LNCaP clone FGC (cell line): ENCODE results near the gene PLEKHA7.

Source experiments
- DNase-seq: peaks from one replicate; pipeline ENCODE4 v3.0.0-alpha.2; 2011; ENCODE audit warnings: low read depth
- H3K4me3 ChIP-seq: 2 replicates; pipeline ENCODE4 v1.5.1; 2011; ENCODE audit warnings: mild to moderate bottlenecking, low read depth, low read length, control low read depth
- CTCF ChIP-seq: IDR thresholded peaks from 2 replicates; pipeline ENCODE4 v1.5.1; 2012; ENCODE audit warnings: mild to moderate bottlenecking; ENCODE audit not compliant: control insufficient read depth, insufficient read depth; ENCODE audit errors: extremely low read depth

Gene PLEKHA7

DNA sequence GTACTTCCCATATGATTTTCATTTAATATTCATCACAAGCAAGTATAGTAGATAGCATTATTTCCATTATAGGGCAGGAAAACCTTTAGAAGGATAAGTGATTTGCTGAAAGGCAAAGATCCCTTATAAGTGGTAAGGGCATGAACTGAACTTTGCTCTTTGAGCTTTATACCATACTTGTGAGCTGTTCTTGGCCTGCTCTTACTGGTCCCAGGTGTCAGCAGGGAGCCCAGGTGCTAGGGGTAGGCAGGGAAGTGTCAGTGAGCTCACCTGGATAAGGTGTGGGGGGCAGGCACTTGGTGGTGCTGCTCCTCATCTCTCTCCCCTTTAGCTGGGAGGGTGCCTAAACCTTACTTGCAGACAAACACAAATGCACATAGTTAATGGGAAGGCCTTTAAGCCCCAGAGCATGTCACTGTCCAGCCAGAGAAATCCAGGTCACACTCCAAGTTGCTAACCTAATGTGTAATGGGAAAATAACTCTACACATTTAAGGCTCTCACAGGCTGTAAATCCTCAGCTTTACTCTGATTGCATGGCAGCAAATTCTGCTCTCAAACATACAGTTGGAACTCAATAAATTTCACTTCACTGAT is 114.4 kb downstream of the PLEKHA7 start:
- no peak for DNase-seq
- no peak overlapping the region for H3K4me3 ChIP-seq
- TF ChIP-seq CTCF: no peak

DNA sequence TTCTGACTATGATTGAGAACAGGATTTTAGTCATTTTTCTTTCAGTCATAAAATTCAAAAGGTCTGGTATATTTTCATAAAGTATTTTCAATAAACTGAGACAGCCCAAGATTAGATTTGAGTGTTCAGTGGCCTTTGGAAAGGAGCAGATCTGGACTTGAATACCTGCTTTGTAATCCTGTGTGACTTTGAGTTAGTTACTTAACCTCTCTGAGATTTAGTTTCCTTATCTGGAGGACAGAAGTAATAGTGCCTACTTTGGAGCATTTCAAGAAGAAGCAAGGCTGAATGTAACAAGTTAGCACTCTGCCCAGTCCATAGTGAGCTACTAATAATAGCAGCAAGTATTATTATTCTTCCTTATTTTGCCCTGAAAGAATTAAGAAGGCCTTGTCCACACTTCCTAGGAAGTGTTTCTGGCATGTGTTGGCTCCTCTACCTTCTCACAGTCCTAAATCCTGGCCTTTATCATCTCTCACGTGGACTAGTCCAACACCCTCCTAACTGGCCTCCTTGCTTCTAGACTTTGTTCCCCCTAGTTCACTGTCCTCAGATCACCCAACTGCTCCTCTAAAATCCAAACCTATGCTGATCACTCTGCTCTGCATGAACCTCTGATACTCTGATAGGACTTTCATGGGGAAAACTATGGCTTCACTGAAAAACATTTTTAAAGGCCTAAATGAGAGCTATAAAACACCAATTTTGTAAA is 115.8 kb downstream of the PLEKHA7 start:
- no peak overlapping the region for H3K4me3 ChIP-seq
- TF ChIP-seq CTCF: no peak
- DNase-seq: no peak

GRCh38 chr11:16897470-16898061 is 116.6 kb downstream of the PLEKHA7 start:
- DNase-seq: no peak
- no peak for TF ChIP-seq CTCF
- no peak overlapping the region for H3K4me3 ChIP-seq

DNA sequence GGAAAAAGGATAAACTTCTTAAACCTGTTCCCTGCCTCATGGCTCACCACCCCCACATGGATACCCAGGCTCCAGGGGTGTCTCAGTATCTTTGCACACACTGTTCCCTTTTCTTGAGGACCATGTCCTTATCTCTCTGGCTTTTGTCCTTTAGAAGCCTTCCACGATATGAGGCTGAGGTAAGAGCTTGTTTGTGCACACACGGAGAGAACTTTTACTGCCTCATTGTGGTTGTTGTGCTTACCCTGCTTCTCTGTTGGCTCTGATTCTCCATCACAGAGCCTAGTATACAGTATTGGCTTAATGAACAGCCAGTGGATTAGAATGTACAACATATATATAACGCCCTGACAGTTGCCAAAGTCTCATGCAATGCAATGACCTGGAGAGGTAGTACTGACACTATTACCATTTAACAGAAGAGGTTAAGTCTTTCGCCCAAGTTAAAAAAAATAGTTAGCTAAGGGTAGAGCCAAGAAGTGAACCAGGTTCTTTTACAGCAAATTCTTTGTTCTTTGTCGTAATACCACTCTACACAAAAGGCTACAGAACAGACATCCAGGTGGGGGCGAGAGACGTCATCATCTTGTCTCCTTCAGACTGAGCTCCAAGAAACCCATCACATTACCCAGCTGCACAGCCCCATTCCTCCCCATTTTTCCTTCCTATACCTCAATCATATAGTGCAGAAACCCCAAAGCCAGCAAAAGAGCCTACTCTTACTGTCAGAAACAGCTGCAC is 117.3 kb downstream of the PLEKHA7 start:
- TF ChIP-seq CTCF: no peak

GRCh38 chr11:16895306-16895705 is 118.9 kb downstream of the PLEKHA7 start:
- no peak overlapping the region for H3K4me3 ChIP-seq
- no peak for TF ChIP-seq CTCF
- DNase-seq: no peak

More for the DNA sequence above, 117.3 kb downstream of the PLEKHA7 start:
- no peak overlapping the region for H3K4me3 ChIP-seq
- no peak for DNase-seq

GRCh38 chr11:16893456-16894066 is 120.7 kb downstream of the PLEKHA7 start:
- H3K4me3 ChIP-seq: no peak overlapping the region
- TF ChIP-seq CTCF: no peak
- no peak for DNase-seq
